Activated CD8-positive, alpha-beta memory T cell treated with anti-CD3 and anti-CD28 coated beads for 1 hour (primary cell): ENCODE results near the gene LOXL1.
A peak's percentile ranks its signal among the peaks of the same experiment; 100 is the strongest.

Experiments used
- DNase-seq, 2 donors: peaks; one replicate each; pipeline ENCODE4 v3.0.0-alpha.2; 2020; ENCODE audit warnings: low read depth in 1 of 2; ENCODE audit errors: extremely low read depth in 1 of 2

LOXL1 gene

DNA sequence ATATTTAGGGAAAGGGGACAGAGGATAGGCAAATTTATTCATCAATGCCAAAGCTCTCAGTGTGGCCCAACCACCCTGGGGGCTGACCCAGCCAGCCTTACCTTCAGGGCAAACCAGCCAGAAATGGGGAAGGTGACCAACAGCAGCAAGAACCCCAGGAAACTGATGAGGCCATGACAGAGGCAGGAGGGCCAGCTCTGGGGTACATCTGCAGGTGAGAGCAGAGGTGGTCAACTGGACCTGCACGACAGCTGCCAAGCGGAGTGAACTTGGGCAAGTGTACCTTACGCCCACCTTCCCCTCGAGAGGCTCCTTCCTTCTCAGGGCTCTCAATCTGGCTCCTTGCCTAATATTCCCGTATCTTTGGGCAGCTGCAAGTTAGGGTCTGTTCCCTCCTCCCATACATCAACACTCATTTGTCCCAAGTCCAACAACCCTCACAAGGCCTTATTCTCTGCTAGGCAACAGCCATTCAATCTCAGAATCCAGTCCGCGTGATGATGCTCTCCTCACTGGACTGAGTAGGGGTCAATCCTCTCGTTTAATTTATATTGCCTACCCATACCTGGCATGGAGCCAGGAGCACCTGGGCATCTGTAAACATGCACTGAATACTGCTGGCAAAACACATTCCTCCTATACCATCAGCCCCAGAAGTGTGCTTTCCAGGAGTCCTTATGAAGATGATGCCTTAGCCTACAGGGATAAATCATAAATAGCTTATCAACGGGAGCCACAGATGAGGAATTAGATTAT, 64.2 kb downstream of the LOXL1 start:
- no peak for DNase-seq

DNA sequence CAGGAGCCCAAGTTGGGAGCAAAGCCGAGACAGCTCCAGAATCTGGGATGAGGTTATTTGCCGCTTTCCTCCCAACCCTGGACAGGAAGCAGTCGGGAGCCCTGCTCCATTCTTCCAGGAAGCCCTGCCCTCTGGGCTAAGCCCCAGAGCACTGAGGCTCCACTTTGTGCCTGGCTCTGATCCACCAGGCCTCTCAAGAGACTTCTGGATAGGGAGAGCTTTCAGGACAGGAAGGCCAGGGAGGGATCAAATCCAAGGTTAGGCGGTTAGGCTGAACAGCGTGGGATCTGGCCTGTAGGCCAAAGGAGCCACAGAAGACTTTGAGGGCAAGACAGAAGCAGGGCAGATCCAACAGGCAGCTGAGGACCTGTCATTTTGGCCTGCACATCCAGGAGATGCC, 65.0 kb downstream of the LOXL1 start:
- no peak for DNase-seq

DNA sequence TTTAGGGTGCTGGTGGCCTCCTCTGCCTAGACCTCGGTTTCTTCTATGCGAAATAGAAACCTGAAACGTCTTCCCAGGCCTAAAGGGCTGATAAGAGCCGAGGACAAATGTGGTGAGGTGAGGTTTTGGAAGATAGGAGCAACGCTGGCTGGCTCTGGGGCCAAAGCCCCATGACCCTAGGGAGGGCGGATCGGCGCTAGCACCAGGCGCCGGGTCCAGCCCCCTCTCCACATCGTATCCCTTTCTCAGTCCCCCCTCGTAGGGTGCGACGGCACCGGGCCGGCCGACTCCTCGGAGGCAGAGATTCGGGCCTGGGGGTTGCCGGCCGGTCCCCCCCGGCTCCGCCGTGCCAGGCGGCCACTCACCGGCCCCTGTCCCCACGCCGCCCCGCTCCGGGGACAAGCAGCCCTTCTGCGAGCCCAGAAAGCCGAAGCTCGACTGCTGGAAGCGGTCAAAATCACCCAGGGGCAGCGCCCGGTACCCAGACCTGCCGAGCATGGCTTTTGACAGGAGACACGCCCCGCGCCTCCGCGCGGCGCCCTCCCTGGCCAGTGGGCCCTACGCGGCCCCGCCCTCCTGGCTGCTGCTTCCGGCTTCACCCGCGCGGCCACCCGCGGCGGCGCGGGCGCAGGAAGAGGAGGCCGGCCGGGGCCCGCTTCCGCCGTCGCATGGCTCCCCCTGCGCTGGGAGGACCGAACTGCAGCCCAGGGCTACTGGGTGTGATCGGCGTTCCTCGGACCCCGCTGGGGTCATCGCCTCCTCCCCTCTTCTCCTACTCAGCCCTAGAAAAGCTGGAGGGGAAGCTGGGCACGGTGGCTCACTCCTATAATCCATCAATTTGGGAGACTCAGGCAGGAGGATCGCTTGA, 65.7 kb downstream of the LOXL1 start, which contains the start of gene STOML1:
TSS of gene STOML1 (minus strand) at position 570 of the 868 bp plus-strand sequence. CDS start at position 498, 72 bp downstream.
- peak; percentile 67 to 94 for DNase-seq

DNA sequence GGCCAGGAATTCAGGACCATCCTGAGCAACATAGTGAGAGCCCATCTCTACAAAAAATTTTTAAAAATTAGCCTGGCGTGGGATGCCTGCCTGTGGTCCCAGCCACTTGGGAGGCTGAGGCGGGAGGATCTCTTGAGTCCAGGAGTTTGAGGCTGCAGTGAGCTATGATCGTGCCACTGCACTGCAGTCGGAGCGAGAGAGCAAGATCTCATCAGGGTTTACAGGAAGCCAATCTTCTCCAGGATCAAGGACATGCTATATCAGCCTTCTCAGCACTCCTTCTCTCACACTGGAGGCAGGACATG, 66.3 kb downstream of the LOXL1 start:
- DNase-seq, result no peak

DNA sequence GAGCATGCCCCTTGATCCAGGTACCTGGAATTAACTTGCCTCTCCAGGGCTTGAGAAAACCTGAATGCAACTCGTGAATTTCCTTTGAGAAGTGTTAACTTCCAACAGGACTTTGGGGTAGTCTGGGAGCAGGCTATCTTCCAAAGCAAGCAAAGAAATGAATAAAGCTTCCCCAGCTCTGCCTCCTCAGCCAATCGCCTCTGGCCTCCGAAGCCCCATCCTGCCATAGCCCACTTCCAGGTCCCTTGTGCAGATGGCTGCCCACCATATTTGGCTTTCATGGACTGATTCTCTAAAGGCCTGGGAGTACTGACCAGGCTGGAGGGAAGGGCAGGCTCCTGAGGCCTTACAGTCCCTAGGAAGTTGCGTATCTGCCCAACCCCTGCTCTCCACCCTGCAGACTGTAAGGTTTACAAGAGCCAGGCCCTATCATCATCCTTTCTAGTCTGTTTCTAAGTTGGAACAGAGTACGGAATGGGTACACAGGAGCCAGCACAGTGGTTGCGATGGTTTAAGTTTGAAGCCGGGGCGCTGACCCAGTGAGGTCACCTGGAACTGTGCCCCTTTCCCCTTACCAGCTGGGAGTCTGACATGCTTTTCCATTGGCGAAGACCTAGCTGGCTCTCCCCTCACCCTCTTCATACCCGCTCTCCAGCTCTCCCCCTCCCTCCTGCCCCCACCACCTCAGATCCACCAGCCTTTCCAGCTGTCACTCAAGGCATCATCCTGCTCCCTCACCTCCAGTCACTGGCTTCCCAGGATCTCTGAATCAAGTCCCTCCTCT, 67.1 kb downstream of the LOXL1 start:
- DNase-seq, result no peak

DNA sequence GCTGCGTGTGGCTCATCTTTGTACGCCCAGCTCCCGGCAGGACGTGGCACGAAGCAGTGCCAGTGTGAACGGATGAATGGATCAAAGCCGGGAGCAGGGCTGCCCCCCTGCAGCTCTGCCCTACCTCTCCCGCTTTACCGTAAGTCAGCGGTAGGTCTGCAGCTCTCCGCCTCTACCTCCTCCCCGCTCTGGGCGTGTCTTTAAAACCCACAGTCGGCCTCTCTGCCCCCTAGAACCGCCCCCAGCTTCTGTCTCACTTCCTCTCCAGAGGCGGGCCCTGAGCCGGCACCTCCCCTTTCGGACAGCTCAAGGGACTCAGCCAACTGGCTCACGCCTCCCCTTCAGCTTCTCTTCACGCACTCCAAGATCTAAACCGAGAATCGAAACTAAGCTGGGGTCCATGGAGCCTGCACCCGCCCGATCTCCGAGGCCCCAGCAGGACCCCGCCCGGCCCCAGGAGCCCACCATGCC, 68.2 kb downstream of the LOXL1 start, which contains the start of gene PML:
TSS of gene PML (plus strand) at position 304 of the 471 bp plus-strand sequence. CDS start at position 401, 97 bp downstream.
- DNase-seq, result peak; percentile 80 to 82

DNA sequence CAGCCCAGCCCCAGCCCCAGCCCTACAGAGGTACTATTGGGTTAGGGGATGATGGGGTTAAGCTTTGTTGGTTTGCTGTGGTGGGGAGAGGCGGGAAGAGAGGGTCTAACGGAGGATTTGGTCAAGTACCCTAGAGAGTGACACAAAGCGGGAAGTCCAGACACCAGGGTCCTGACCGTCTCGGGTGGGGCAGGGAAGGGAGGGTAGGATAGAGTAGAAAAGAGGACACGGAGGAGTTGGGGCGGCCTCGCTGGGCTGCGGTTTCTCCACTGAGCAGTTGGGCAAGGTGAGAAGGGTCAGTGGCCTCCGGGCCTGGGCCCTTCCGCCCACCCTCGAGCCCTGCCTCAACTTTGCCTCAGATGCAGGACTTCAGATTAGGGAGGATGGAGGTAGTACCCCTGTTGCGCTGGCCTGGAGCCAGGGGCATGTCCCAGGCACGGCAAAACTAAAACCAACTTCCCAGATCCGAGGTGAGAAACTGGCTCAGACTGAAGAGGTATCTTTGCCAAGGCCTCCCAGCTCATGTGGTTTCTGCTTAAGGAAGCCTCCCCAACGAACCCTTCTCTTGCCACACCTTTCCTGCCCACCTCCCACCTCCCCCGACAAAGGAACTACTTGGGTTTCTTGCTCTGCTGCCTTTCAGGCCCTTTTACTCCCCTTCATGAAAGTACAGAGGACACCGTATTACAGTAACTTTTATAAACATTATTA, 68.8 kb downstream of the LOXL1 start:
- DNase-seq, result no peak

DNA sequence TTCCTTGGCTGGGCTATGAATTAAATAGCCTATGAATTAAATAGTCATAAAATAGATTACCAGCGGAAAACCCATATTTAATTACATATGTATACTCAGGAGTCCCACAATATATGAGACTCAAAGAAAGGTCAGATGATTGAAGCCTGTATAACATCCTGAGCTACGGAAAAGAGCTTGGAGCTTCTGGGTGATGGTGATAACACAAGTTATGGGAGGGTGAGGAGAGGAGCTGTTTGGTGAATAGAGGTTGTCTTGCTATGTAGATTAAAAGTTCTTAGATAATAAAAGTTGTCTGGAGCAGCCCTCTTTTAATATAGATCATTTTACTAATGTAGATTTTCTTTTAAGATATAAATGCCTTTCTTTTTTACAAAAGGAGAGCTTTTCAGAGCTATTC, 70.0 kb downstream of the LOXL1 start:
- DNase-seq, result no peak

DNA sequence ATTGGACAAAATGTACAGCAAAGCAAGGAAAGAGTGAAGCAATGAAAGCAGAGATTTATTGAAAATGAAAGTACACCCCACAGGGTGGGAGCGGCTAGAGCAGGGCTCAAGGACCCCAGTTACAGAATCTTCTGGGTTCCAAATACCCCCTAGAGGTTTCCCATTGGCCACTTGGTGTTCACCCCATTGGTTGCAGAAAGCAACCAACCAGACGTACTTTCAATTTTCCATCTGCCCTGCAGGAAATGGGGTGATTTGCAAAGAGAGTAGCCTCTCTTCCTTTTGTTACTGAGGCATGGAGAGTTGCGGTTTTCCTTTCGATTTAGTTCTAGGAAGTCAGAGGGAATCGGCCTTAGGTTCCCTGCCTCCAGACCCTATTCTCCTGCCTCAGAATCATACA, 70.7 kb downstream of the LOXL1 start:
- DNase-seq, result no peak

DNA sequence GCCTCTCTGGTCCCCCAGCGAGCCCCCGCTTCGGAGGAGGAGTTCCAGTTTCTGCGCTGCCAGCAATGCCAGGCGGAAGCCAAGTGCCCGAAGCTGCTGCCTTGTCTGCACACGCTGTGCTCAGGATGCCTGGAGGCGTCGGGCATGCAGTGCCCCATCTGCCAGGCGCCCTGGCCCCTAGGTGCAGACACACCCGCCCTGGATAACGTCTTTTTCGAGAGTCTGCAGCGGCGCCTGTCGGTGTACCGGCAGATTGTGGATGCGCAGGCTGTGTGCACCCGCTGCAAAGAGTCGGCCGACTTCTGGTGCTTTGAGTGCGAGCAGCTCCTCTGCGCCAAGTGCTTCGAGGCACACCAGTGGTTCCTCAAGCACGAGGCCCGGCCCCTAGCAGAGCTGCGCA, 71.7 kb downstream of the LOXL1 start:
- DNase-seq, result no peak
